Transverse colon (tissue), 4 donors: ENCODE data around the gene C19orf67. TPM values are rescaled to one million over a fixed set of nuclear protein-coding genes. Genes with fewer than 3 reads are reported as not detected.

Source experiments
- DNase-seq: peaks from one replicate; pipeline ENCODE4 v3.0.0-alpha.2; 2019
- H3K27ac ChIP-seq, 4 donors: fragments of 200-600 bp; sonication (generic); 2 replicates each; pipeline ENCODE4 v1.5.1; 2016 to 2018; ENCODE audit warnings: inconsistent platforms in 4 of 4
- H3K27me3 ChIP-seq: fragments of 200-600 bp; sonication (generic); 2 replicates; pipeline ENCODE4 v1.5.1; 2017; ENCODE audit warnings: inconsistent platforms
- H3K36me3 ChIP-seq, 4 donors: fragments of 200-600 bp; sonication (generic); 2 replicates each; pipeline ENCODE4 v1.5.1; 2017 to 2019; ENCODE audit warnings: inconsistent platforms in 4 of 4
- H3K4me1 ChIP-seq, 4 donors: fragments of 200-600 bp; sonication (generic); 2 replicates each; pipeline ENCODE4 v1.5.1; 2017 to 2020; ENCODE audit warnings: inconsistent platforms in 4 of 4
- H3K4me3 ChIP-seq, 4 donors: fragments of 200-600 bp; sonication (generic); 1 replicate in 1 of 4; 2 replicates in 3 of 4; pipeline versions ENCODE4 v1.5.1 to v1.6.1; 2017 to 2019; ENCODE audit warnings: inconsistent platforms in 4 of 4
- H3K9me3 ChIP-seq, 2 donors: fragments of 200-600 bp; sonication (generic); 2 replicates each; pipeline ENCODE4 v1.5.1; 2017 to 2019; ENCODE audit warnings: inconsistent platforms in 2 of 2
- EP300 ChIP-seq: sonication (generic); formaldehyde crosslinking; IDR thresholded peaks from one replicate; pipeline ENCODE4 v1.6.1; 2017; ENCODE audit warnings: antibody characterized with exemption, low read depth
- POLR2A ChIP-seq: fragments of 450-650 bp; IDR thresholded peaks from one replicate; pipeline ENCODE4 v1.6.1; 2016; ENCODE audit warnings: antibody characterized with exemption, mild to moderate bottlenecking, moderate library complexity
- POLR2AphosphoS5 ChIP-seq, 3 donors: sonication (generic); formaldehyde crosslinking; IDR thresholded peaks; one replicate each; pipeline ENCODE4 v1.6.1; 2016; ENCODE audit warnings: antibody characterized with exemption in 3 of 3
- WGBS, 2 donors: methylation state at CpG; one replicate each; pipeline ENCODE4 v1.1.5; 2018; ENCODE audit warnings: low coverage in 1 of 2; 5-methylcytosine and 5-hydroxymethylcytosine counted together
- in situ Hi-C, 4 donors: fragments of 200-750 bp; cut with MboI; loops; one replicate each; pipeline versions ENCODE4 v1.15.0 to v1.15.1; 2017; ENCODE audit warnings: low sequenced_read_pairs in 3 of 4, low pct_ligation_motif_present in 1 of 4, low pct_unique_long_range_greater_than_20kb in 1 of 4
- intact Hi-C: fragments of 100-400 bp; cut with DNase I; formaldehyde crosslinking; loops from one replicate; pipeline ENCODE4 v1.15.1; 2023; ENCODE audit warnings: low total_unique reads
- total RNA-seq, 4 donors: library from RNA; depleted of rRNA; stranded (reverse); fragments of >200 nt; gene quantifications; one replicate each; pipeline ENCODE4 v1.1.0, GENCODE V29; 2016
- TF ChIP-seq, protein P1 (sequence below), 5 experiments: fragments of 200-600 bp in 3 of 5; fragments of 450-650 bp in 2 of 5; sonication (generic) in 3 of 5; IDR thresholded peaks; 1 replicate in 2 of 5; 2 replicates in 3 of 5; pipeline ENCODE4 v1.5.1; 2016 to 2017; ENCODE audit warnings: antibody characterized with exemption in 5 of 5, inconsistent platforms in 3 of 5, mild to moderate bottlenecking in 2 of 5, moderate library complexity in 1 of 5

C19orf67 gene
- total RNA-seq = 1 to 10 TPM in 1 of 4 donors, under 1 TPM in 1, not detected in 2; 0.64 to 1.1 TPM

DNA sequence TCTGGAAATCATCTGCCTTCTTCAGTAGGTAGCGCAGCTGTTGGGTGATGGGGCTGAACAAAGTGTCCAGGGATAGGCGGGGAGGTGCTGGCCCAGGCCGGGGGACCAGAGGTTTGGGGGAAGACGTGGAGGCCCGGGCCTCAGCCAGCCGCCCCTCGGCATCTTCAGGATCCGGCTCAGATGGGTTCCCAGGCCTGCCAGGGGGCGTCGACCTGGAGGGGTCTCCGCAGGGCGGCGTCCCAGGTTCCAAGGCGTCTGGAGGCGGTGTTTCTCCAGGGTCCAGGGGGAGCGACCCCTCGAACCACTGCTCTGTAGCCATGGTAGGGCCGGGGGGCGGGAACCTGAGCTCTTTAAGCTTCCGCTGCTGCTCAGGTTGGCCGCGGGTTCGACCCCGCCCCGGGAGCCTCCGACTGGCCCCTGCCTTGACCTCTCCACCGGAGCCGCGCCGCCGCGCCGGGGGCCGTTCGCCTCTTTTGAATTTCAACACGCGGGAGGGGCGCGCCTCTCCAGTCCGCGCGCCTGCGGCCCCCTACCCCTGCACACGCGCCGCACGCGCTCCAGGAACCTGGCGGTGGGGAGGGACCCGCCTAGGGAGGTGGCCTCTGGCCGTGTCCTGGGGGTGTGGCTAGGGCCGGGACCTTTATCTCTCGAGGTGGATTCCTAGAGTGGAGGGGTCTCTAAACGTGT is at the start of gene C19orf67:
TSS of gene C19orf67 (minus strand) at position 475 of the 687 bp plus-strand sequence. CDS start at position 319, 156 bp downstream.
- intact Hi-C loops = no loop called here
- Histone ChIP-seq H3K27ac (no peak within 1 kb of the TSS), H3K4me3 (peak within 1 kb of the TSS in 1 of 4 donors; percentile 27), H3K27me3 (no peaks in the 10 kb centered on the region), H3K36me3 (peaks cover 0 to 9% (median 0%) of the 10 kb centered on the region in 4 donors), H3K4me1 (peaks cover 5 to 29% (median 18%) of the 10 kb centered on the region in 4 donors), H3K9me3 (no peaks in the 10 kb centered on the region)
- WGBS, 2 donors = 60 to 77% methylated on average over 2 to 49 of the region's 54 CpGs
- no peak for DNase-seq
- TF ChIP-seq, protein P1, sequence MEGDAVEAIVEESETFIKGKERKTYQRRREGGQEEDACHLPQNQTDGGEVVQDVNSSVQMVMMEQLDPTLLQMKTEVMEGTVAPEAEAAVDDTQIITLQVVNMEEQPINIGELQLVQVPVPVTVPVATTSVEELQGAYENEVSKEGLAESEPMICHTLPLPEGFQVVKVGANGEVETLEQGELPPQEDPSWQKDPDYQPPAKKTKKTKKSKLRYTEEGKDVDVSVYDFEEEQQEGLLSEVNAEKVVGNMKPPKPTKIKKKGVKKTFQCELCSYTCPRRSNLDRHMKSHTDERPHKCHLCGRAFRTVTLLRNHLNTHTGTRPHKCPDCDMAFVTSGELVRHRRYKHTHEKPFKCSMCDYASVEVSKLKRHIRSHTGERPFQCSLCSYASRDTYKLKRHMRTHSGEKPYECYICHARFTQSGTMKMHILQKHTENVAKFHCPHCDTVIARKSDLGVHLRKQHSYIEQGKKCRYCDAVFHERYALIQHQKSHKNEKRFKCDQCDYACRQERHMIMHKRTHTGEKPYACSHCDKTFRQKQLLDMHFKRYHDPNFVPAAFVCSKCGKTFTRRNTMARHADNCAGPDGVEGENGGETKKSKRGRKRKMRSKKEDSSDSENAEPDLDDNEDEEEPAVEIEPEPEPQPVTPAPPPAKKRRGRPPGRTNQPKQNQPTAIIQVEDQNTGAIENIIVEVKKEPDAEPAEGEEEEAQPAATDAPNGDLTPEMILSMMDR (IDR thresholded peaks at IDR 0.05) = no peak
- no peak for TF ChIP-seq POLR2AphosphoS5 (IDR thresholded peaks at IDR 0.05)
- TF ChIP-seq EP300 = no peak
- TF ChIP-seq POLR2A = no peak
- in situ Hi-C loops = no loop called here

- intact Hi-C loops = loop anchor here (5.0 kb wide), 1 partner anchor 63 kb away; the partner anchor contains the start of gene MISP3
- peak overlapping the region in 1 of 4 donors; percentile 50 for H3K4me3 ChIP-seq
- no peaks in the 10 kb centered on the region for H3K9me3 ChIP-seq
- DNase-seq = no peak
- no peak overlapping the region for H3K27ac ChIP-seq
- WGBS, 2 donors = 11 to 28% methylated on average over 4 to 6 of the region's 6 CpGs
- no peaks in the 10 kb centered on the region for H3K36me3 ChIP-seq
- peaks cover 14 to 27% (median 22%) of the 10 kb centered on the region in 4 donors for H3K4me1 ChIP-seq
- in situ Hi-C loops = no loop called here
- no peaks in the 10 kb centered on the region for H3K27me3 ChIP-seq
- TF ChIP-seq, protein P1 (IDR thresholded peaks at IDR 0.05) = no peak
- TF ChIP-seq POLR2AphosphoS5 (IDR thresholded peaks at IDR 0.05) (no peak), EP300 (no peak), POLR2A (no peak)
These were observed 49.8 kb upstream of the C19orf67 start for GRCh38 chr19:14135355-14135754.

DNA sequence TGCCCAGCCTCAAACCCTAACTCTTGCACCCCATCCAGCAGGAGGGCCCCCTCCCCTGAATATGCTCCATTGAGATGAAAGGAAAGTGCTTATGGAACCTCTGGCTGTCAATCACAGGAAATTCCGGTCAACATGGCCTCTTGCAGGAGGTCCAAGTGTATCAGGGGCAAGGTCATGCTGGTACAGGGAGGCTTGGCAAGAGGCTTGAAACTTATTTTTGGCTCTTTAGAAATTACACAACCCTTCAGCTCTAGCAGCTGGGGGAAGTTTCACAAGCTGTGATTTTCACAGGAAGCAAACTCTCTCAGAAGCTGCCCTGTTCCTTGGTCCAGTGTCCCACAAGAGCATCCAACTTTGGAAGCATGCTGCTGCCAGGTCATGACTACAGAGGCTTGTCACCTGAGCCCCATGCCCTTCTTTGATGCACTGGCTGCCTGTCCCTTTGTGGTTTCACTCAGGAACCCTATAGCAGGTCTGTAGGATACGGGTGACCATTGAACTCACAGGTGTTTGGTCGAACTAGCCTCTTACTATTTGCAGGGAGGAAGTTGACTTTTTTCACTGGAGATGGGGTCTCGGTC is 42.4 kb upstream of the C19orf67 start:
- no peak for DNase-seq
- intact Hi-C loops = no loop called here
- H3K36me3 ChIP-seq = no peaks in the 10 kb centered on the region
- H3K4me1 ChIP-seq = no peaks in the 10 kb centered on the region
- WGBS, 2 donors = 83% methylated on average over 4 of the region's 4 CpGs; no CpG with 5 or more reads in 1 of the 2 donors
- H3K9me3 ChIP-seq = no peaks in the 10 kb centered on the region
- peak overlapping the region in 1 of 4 donors; percentile 13 for H3K27ac ChIP-seq
- H3K27me3 ChIP-seq = no peaks in the 10 kb centered on the region
- TF ChIP-seq, protein P1 (IDR thresholded peaks at IDR 0.05) = no peak
- TF ChIP-seq POLR2A = no peak
- no peak for TF ChIP-seq POLR2AphosphoS5 (IDR thresholded peaks at IDR 0.05)
- no peak for TF ChIP-seq EP300
- no peak overlapping the region for H3K4me3 ChIP-seq
- in situ Hi-C loops = no loop called here

DNA sequence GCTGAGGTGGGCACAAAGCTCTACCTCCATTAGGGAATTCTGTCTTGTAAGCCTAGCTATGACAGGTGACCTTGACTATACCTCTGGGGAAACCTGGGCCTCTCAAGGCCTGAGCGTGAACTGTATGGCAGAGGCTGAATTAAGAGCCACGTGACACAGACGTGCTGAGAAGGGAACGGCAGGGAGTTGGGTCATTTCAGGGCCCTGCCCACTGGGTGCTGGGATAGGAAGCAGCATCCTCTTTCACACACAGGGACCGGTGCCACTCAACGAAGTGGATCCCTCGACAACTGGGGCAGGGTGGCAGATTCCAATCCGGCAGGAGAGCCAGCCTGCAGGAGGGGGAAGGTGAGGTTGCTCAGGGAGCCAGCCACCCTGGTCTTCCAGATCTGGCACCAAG is 41.6 kb upstream of the C19orf67 start:
- Histone ChIP-seq H3K27ac (no peak overlapping the region), H3K4me3 (no peak overlapping the region), H3K27me3 (no peaks in the 10 kb centered on the region), H3K9me3 (no peaks in the 10 kb centered on the region), H3K36me3 (no peaks in the 10 kb centered on the region), H3K4me1 (no peaks in the 10 kb centered on the region)
- intact Hi-C loops (no loop called here), in situ Hi-C loops (no loop called here)
- no peak for TF ChIP-seq EP300
- TF ChIP-seq, protein P1 (IDR thresholded peaks at IDR 0.05) = no peak
- no peak for TF ChIP-seq POLR2AphosphoS5 (IDR thresholded peaks at IDR 0.05)
- WGBS, 2 donors = 95% methylated on average over 8 of the region's 8 CpGs; no CpG with 5 or more reads in 1 of the 2 donors
- no peak for DNase-seq
